HCT116 (cell line): ENCODE measurements around the gene CDK9. TPM values are rescaled to one million over a fixed set of nuclear protein-coding genes. Genes with fewer than 3 reads are reported as not detected.

Experiments
- ATAC-seq: fragments of 200-7000 bp; cut with Tn5 transposase; 2 replicates; pipeline ENCODE4 v1.9.1; 2020; ENCODE audit warnings: mild to moderate bottlenecking, moderate library complexity
- BruUV-seq: library from RNA; stranded (reverse); fragments of 400-500 nt; replicated peaks from 2 replicates; lab custom pipeline; 2021; lab: Mats Ljungman, UMichigan
- CTCF ChIA-PET: fragments of 300-600 bp; sonication (Branson Sonifier 250); formaldehyde crosslinking; loops from one replicate; lab custom pipeline; 2021; ENCODE audit warnings: antibody characterized with exemption; lab: Charles Lee
- POLR2A ChIA-PET: fragments of 300-600, 350-600 bp; sonication (Branson Sonifier 250); formaldehyde crosslinking; loops from one replicate; lab custom pipeline; 2021; ENCODE audit warnings: antibody characterized with exemption; lab: Charles Lee
- RAD21 ChIA-PET, 2 experiments: fragments of 300-600 bp; sonication (Branson Sonifier 250); formaldehyde crosslinking; loops; one replicate each; lab custom pipeline; 2023; ENCODE audit warnings: low total read pairs in 2 of 2; ENCODE audit not compliant: uncharacterized antibody in 2 of 2, unreplicated experiment in 2 of 2, low non-redundant PET in 1 of 2; lab: Charles Lee
- DNase-seq: peaks from one replicate; pipeline ENCODE4 v3.0.0-alpha.2; 2010; ENCODE audit warnings: low read depth, low spot score
- H2AFZ ChIP-seq: fragments of 200-600 bp; shearing (Covaris generic), sonication (generic); 2 replicates; pipeline ENCODE4 v1.6.1; 2017; ENCODE audit warnings: low read depth, mixed run types, mixed read lengths, antibody characterized with exemption, low read length; ENCODE audit not compliant: poor library complexity, severe bottlenecking
- H3K27ac ChIP-seq: 2 replicates; pipeline ENCODE4 v1.5.1; 2012; ENCODE audit warnings: low read depth, low read length
- H3K27me3 ChIP-seq: fragments of 200-600 bp; sonication (generic); 2 replicates; pipeline ENCODE4 v1.6.1; 2016; ENCODE audit warnings: mixed run types, low read length, mixed read lengths; ENCODE audit not compliant: insufficient read depth
- H3K36me3 ChIP-seq, 2 experiments: fragments of 200-500 bp in 1 of 2; fragments of 200-600 bp in 1 of 2; sonication (Bioruptor generic) in 1 of 2; sonication (generic) in 1 of 2; 2 replicates each; pipeline versions ENCODE4 v1.5.1 to v1.6.1; 2014 to 2016; ENCODE audit warnings: low read length in 2 of 2, inconsistent platforms in 1 of 2, mixed read lengths in 1 of 2, mixed run types in 1 of 2; ENCODE audit not compliant: insufficient read depth in 2 of 2, control insufficient read depth in 1 of 2
- H3K4me1 ChIP-seq, 2 experiments: fragments of 200-600 bp in 1 of 2; sonication (generic) in 1 of 2; 2 replicates each; pipeline versions ENCODE4 v1.5.1 to v1.6.1; 2012 to 2017; ENCODE audit warnings: low read length in 2 of 2, inconsistent platforms in 1 of 2, mild to moderate bottlenecking in 1 of 2, mixed read lengths in 1 of 2, mixed run types in 1 of 2, moderate library complexity in 1 of 2; ENCODE audit not compliant: insufficient read depth in 2 of 2, control insufficient read depth in 1 of 2
- H3K4me2 ChIP-seq: fragments of 200-600 bp; sonication (generic); 2 replicates; pipeline ENCODE4 v1.6.1; 2017; ENCODE audit warnings: mixed run types, low read length, mixed read lengths
- H3K4me3 ChIP-seq, 2 experiments: fragments of 200-600 bp in 1 of 2; sonication (generic) in 1 of 2; replicated peaks in 1 of 2; 2 replicates each; pipeline ENCODE4 v1.5.1; 2011 to 2016; ENCODE audit warnings: low read length in 2 of 2, control low read depth in 1 of 2, low read depth in 1 of 2, mild to moderate bottlenecking in 1 of 2, mixed read lengths in 1 of 2, mixed run types in 1 of 2
- H3K79me2 ChIP-seq: fragments of 200-600 bp; sonication (generic); 2 replicates; pipeline ENCODE4 v1.6.1; 2017; ENCODE audit warnings: mild to moderate bottlenecking, mixed run types, low read length, moderate library complexity, mixed read lengths; ENCODE audit not compliant: insufficient read depth
- H3K9ac ChIP-seq: fragments of 200-600 bp; sonication (generic); 2 replicates; pipeline ENCODE4 v1.6.1; 2016; ENCODE audit warnings: low read length, mixed read lengths
- H3K9me2 ChIP-seq: fragments of 200-600 bp; sonication (generic), shearing (Covaris generic); 2 replicates; pipeline ENCODE4 v1.6.1; 2017; ENCODE audit warnings: mixed run types, mild to moderate bottlenecking, moderate library complexity; ENCODE audit not compliant: insufficient read depth
- H3K9me3 ChIP-seq, 2 experiments: fragments of 200-500 bp in 1 of 2; fragments of 200-600 bp in 1 of 2; sonication (Bioruptor generic) in 1 of 2; sonication (generic) in 1 of 2; 2 replicates each; pipeline ENCODE4 v1.6.1; 2014 to 2017; ENCODE audit warnings: low read length in 2 of 2, mixed read lengths in 2 of 2, inconsistent platforms in 1 of 2, low read depth in 1 of 2, mild to moderate bottlenecking in 1 of 2, mixed run types in 1 of 2, moderate library complexity in 1 of 2; ENCODE audit not compliant: control insufficient read depth in 1 of 2, insufficient read depth in 1 of 2
- H4K20me1 ChIP-seq: fragments of 200-600 bp; sonication (generic), shearing (Covaris generic); 2 replicates; pipeline ENCODE4 v1.6.1; 2017; ENCODE audit warnings: mixed run types, mild to moderate bottlenecking, moderate library complexity; ENCODE audit not compliant: insufficient read depth
- CBX3 ChIP-seq: IDR thresholded peaks from 2 replicates; pipeline ENCODE4 v1.6.1; 2012; ENCODE audit warnings: low read depth
- CEBPB ChIP-seq: IDR thresholded peaks from 2 replicates; pipeline ENCODE4 v1.6.1; 2012; ENCODE audit warnings: low read depth
- EZH2phosphoT487 ChIP-seq: fragments of 200-600 bp; IDR thresholded peaks from 2 replicates; pipeline ENCODE4 v1.6.1; 2018; ENCODE audit warnings: antibody characterized with exemption, borderline replicate concordance
- POLR2A ChIP-seq: IDR thresholded peaks from 2 replicates; pipeline ENCODE4 v1.7.0; 2011; ENCODE audit warnings: borderline replicate concordance; ENCODE audit not compliant: insufficient read depth, insufficient read length; ENCODE audit errors: extremely low read depth
- POLR2AphosphoS5 ChIP-seq: IDR thresholded peaks from 2 replicates; pipeline ENCODE4 v1.6.1; 2011; ENCODE audit warnings: mild to moderate bottlenecking, low read depth, low read length, moderate library complexity
- RAD21 ChIP-seq: IDR thresholded peaks from 2 replicates; pipeline ENCODE4 v1.6.1; 2012; ENCODE audit warnings: low read depth, mild to moderate bottlenecking
- SP1 ChIP-seq: IDR thresholded peaks from 2 replicates; pipeline ENCODE4 v1.6.1; 2012; ENCODE audit warnings: low read depth
- SRF ChIP-seq: IDR thresholded peaks from 2 replicates; pipeline ENCODE4 v1.6.1; 2012; ENCODE audit warnings: low read depth
- TCF7L2 ChIP-seq: IDR thresholded peaks from 2 replicates; pipeline ENCODE4 v1.7.0; 2011; ENCODE audit warnings: borderline replicate concordance, inconsistent platforms; ENCODE audit not compliant: insufficient read depth, insufficient read length; ENCODE audit errors: extremely low read depth
- YY1 ChIP-seq: IDR thresholded peaks from 2 replicates; pipeline ENCODE4 v1.6.1; 2011; ENCODE audit warnings: low read length, low read depth, moderate library complexity, mild to moderate bottlenecking; ENCODE audit not compliant: insufficient replicate concordance; ENCODE audit errors: extremely low read depth
- ZFX ChIP-seq: fragments of 450-650 bp; IDR thresholded peaks from 2 replicates; pipeline ENCODE4 v1.6.1; 2017
- intact Hi-C: fragments of 100-400 bp; cut with micrococcal nuclease; formaldehyde crosslinking; loops from 2 replicates; pipeline ENCODE4 v1.10.0; 2022
- total RNA-seq: library from RNA; stranded (reverse); gene quantifications from one replicate; pipeline ENCODE4 v1.2.1, GENCODE V29; 2021; ENCODE audit not compliant: unreplicated experiment
- TF ChIP-seq, protein P1 (sequence below): IDR thresholded peaks from 2 replicates; pipeline ENCODE4 v1.6.1; 2012
- TF ChIP-seq, protein P2 (sequence below): IDR thresholded peaks from 2 replicates; pipeline ENCODE4 v1.6.1; 2011; ENCODE audit warnings: mild to moderate bottlenecking, low read length, moderate library complexity; ENCODE audit not compliant: insufficient replicate concordance; ENCODE audit errors: extremely low read depth
- TF ChIP-seq, protein P3 (sequence below): IDR thresholded peaks from 2 replicates; pipeline ENCODE4 v1.6.1; 2012

The CDK9 gene
- total RNA-seq, 1 experiment from 2014 or later: 102 TPM

DNA sequence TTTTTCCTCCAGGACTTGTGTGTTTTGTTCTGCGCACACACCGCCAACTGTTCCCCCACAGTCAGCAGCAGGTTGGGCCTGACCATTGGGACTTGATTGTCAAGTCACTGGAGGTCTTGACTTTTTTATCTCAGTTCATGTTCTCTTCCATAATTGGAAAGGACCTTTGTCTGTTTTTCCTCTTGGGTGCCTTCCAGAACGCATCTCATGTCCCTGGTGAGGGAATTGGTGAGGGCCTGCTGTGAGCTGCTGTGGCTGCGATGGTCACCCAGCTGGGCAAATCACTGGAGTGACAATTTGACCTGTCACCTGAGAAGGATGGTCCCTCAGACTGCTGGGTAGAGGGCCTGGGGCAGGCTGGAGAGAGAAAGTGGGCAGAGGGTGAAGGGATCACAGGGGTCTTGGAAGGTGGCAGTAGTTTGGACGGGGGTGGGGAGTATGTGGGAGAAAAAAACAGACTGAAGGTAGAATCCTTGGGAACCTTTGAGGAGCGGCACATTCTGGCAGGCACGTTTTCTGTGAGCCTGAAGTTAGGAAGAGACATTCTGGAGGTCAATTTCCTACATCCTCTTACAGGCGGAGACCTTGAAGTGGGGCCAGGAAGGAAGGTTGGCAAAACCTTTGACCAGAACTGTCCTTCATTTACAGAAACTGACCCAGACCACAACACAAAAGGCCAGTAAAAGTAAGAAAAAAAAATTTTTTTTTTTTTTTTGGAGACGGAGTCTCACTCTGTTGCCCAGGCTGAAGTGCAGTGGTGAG, 4.4 kb downstream of the CDK9 start:
- Histone ChIP-seq H3K36me3 (peaks cover 35 to 55% of the 10 kb centered on the region in 2 experiments), H3K9me3 (no peaks in the 10 kb centered on the region), H3K9ac (no peak overlapping the region), H3K4me3 (no peak overlapping the region), H3K4me1 (peaks cover 15 to 20% of the 10 kb centered on the region in 2 experiments; a peak in 3 of 4 replicates), H3K27me3 (no peaks in the 10 kb centered on the region), H4K20me1 (peaks cover 31% of the 10 kb centered on the region; the same call in 1 of the 2 replicates), H3K27ac (no peak overlapping the region), H2AFZ (no peak overlapping the region), H3K79me2 (peaks cover 50% of the 10 kb centered on the region), H3K9me2 (no peaks in the 10 kb centered on the region), H3K4me2 (no peak overlapping the region)
- no TSS peak for BruUV-seq
- TF ChIP-seq CEBPB: no peak
- TF ChIP-seq SP1: no peak
- TF ChIP-seq RAD21: no peak
- no peak for TF ChIP-seq CBX3
- TF ChIP-seq, protein P1, sequence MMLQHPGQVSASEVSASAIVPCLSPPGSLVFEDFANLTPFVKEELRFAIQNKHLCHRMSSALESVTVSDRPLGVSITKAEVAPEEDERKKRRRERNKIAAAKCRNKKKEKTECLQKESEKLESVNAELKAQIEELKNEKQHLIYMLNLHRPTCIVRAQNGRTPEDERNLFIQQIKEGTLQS: no peak
- TF ChIP-seq EZH2phosphoT487: no peak
- no peak for TF ChIP-seq POLR2AphosphoS5
- TF ChIP-seq SRF: no peak
- TF ChIP-seq YY1: no peak
- no peak for TF ChIP-seq ZFX
- TF ChIP-seq POLR2A: no peak
- no peak for TF ChIP-seq TCF7L2
- TF ChIP-seq, protein P2, sequence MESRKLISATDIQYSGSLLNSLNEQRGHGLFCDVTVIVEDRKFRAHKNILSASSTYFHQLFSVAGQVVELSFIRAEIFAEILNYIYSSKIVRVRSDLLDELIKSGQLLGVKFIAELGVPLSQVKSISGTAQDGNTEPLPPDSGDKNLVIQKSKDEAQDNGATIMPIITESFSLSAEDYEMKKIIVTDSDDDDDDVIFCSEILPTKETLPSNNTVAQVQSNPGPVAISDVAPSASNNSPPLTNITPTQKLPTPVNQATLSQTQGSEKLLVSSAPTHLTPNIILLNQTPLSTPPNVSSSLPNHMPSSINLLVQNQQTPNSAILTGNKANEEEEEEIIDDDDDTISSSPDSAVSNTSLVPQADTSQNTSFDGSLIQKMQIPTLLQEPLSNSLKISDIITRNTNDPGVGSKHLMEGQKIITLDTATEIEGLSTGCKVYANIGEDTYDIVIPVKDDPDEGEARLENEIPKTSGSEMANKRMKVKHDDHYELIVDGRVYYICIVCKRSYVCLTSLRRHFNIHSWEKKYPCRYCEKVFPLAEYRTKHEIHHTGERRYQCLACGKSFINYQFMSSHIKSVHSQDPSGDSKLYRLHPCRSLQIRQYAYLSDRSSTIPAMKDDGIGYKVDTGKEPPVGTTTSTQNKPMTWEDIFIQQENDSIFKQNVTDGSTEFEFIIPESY: no peak
- TF ChIP-seq, protein P3, sequence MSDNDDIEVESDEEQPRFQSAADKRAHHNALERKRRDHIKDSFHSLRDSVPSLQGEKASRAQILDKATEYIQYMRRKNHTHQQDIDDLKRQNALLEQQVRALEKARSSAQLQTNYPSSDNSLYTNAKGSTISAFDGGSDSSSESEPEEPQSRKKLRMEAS: no peak
- POLR2A ChIA-PET: no interaction called here
- RAD21 ChIA-PET: no interaction called here
- intact Hi-C loops: no loop called here
- CTCF ChIA-PET: interaction anchor here (0.6 kb wide), 1 partner anchor 11 kb away, joined by 3 read pairs; no protein-coding TSS in a partner anchor
- no peak for DNase-seq
- ATAC-seq: no peak
